MCF 10A (cell line): Measurements from ENCODE around the gene PEBP1. TPM values are rescaled to one million over a fixed set of nuclear protein-coding genes. Genes with fewer than 3 reads are reported as not detected.

Experiments
- BruUV-seq: library from RNA; stranded (reverse); fragments of 400-500 nt; replicated peaks from 2 replicates; lab custom pipeline; 2021; lab: Mats Ljungman, UMichigan
- CTCF ChIA-PET: fragments of 300-600 bp; sonication (Branson Sonifier 250); formaldehyde crosslinking; extraction: SDS; loops from one replicate; lab custom pipeline; 2021; ENCODE audit warnings: antibody characterized with exemption, inconsistent platforms; lab: Yijun Ruan, JAX
- POLR2A ChIA-PET: fragments of 300-600, 350-650 bp; sonication (Branson Sonifier 250); formaldehyde crosslinking; extraction: SDS; loops from one replicate; lab custom pipeline; 2020; ENCODE audit warnings: antibody characterized with exemption, inconsistent platforms; lab: Yijun Ruan, JAX
- DNase-seq: peaks from one replicate; pipeline ENCODE4 v3.0.0-alpha.2; 2018; ENCODE audit not compliant: unreplicated experiment
- H3K27ac Mint-ChIP-seq: one replicate; pipeline ENCODE4 v1.8.0; 2022; ENCODE audit warnings: mild to moderate bottlenecking, low read depth, mixed read lengths; ENCODE audit not compliant: unreplicated experiment
- H3K27me3 Mint-ChIP-seq: one replicate; pipeline ENCODE4 v1.8.0; 2022; ENCODE audit warnings: mixed read lengths; ENCODE audit not compliant: insufficient read depth, unreplicated experiment
- H3K36me3 Mint-ChIP-seq: one replicate; pipeline ENCODE4 v1.8.0; 2022; ENCODE audit warnings: mild to moderate bottlenecking, moderate library complexity, mixed read lengths; ENCODE audit not compliant: insufficient read depth, unreplicated experiment
- H3K4me1 Mint-ChIP-seq: one replicate; pipeline ENCODE4 v1.8.0; 2022; ENCODE audit warnings: mixed read lengths; ENCODE audit not compliant: insufficient read depth, unreplicated experiment
- H3K4me3 Mint-ChIP-seq: one replicate; pipeline ENCODE4 v1.8.0; 2022; ENCODE audit warnings: mild to moderate bottlenecking, moderate library complexity, mixed read lengths; ENCODE audit not compliant: unreplicated experiment
- H3K9me3 Mint-ChIP-seq: one replicate; pipeline ENCODE4 v1.8.0; 2022; ENCODE audit warnings: mixed read lengths; ENCODE audit not compliant: unreplicated experiment
- intact Hi-C: fragments of 100-400 bp; cut with micrococcal nuclease; formaldehyde crosslinking; loops from 2 replicates; pipeline ENCODE4 v1.14.1; 2022
- total RNA-seq: library from RNA; stranded (reverse); gene quantifications from 2 replicates; pipeline ENCODE4 v1.2.3, GENCODE V29; 2022
- TF ChIP-seq, protein P1 (sequence below): fragments of 200-600 bp; IDR thresholded peaks from one replicate; pipeline ENCODE4 v1.8.0; 2022; ENCODE audit warnings: antibody characterized with exemption, mild to moderate bottlenecking; ENCODE audit not compliant: unreplicated experiment

PEBP1 gene
- total RNA-seq, 1 experiment from 2014 or later = 117 TPM

DNA sequence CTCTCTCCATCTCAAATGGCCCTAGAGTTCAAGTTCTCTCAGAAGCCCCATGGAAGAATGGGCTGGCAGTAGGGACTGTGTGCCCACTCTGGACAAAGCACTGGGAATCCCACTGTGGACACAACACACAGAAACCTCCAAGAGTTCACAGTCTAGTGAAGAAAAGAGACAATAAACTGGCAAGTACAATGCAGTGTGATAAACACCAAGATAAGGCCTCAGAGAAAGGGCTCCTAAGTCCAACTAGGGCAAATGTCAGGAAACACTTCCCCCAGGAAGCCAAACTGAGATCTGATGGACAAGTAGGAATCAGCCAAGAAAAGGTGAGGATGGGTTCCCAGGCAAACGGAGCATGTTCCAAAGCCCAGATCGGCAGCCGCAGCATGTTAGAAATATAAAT is 37.5 kb upstream of the PEBP1 start:
- no peak for DNase-seq
- H3K36me3 Mint-ChIP-seq = peaks cover 11% of the 10 kb centered on the region
- no peaks in the 10 kb centered on the region for H3K9me3 Mint-ChIP-seq
- TF ChIP-seq, protein P1, sequence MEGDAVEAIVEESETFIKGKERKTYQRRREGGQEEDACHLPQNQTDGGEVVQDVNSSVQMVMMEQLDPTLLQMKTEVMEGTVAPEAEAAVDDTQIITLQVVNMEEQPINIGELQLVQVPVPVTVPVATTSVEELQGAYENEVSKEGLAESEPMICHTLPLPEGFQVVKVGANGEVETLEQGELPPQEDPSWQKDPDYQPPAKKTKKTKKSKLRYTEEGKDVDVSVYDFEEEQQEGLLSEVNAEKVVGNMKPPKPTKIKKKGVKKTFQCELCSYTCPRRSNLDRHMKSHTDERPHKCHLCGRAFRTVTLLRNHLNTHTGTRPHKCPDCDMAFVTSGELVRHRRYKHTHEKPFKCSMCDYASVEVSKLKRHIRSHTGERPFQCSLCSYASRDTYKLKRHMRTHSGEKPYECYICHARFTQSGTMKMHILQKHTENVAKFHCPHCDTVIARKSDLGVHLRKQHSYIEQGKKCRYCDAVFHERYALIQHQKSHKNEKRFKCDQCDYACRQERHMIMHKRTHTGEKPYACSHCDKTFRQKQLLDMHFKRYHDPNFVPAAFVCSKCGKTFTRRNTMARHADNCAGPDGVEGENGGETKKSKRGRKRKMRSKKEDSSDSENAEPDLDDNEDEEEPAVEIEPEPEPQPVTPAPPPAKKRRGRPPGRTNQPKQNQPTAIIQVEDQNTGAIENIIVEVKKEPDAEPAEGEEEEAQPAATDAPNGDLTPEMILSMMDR = no peak
- no peaks in the 10 kb centered on the region for H3K27me3 Mint-ChIP-seq
- POLR2A ChIA-PET = no interaction called here
- intact Hi-C loops = no loop called here
- CTCF ChIA-PET = no interaction called here
- BruUV-seq = no TSS peak
- H3K4me1 Mint-ChIP-seq = peaks cover 12% of the 10 kb centered on the region
- no peak overlapping the region for H3K27ac Mint-ChIP-seq
- no peak overlapping the region for H3K4me3 Mint-ChIP-seq

DNA sequence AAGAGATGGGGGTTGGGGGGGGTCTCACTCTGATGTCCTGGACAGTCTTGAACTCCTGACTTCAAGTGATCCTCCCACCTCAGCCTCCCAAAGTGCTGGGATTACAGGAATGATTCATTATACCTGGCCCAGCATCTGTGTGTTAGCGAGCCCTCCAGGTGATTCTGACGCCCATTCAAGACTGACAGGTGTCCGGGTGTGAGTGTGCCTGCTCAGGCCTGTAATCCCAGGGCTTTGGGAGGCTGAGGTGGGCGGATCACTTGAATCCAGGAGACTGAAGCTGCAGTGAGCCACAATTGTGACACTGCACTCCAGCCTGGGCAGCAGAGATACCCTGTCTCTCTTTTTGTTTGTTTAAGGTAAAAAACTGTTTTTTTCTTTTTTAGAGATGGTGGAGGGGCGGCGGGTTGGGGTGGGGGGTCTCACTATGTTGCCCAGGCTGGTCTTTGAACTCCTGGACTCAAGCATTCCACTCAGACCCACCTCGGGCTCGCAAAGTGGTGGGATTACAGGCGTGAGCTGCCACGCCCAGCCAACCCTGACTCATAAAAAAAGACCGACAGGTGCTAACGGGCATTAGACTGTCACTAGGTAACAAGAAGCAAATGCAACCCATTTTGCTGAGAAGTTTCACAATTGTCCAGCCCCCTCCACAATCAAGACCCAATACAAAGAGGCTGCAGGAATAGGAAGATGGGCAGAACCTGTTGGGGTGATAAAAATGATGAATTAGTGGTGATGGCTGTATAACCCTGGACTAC is 36.8 kb upstream of the PEBP1 start:
- Mint-ChIP-seq H3K4me1 (peaks cover 12% of the 10 kb centered on the region), H3K27me3 (no peaks in the 10 kb centered on the region), H3K36me3 (peaks cover 11% of the 10 kb centered on the region), H3K9me3 (no peaks in the 10 kb centered on the region), H3K27ac (no peak overlapping the region), H3K4me3 (no peak overlapping the region)
- TF ChIP-seq, protein P1 = no peak
- peak; percentile 23 for DNase-seq
- POLR2A ChIA-PET = no interaction called here
- CTCF ChIA-PET = interaction anchor here (0.8 kb wide), 1 partner anchor 20 kb away, joined by 3 read pairs; no protein-coding TSS in a partner anchor
- intact Hi-C loops = no loop called here
- no TSS peak for BruUV-seq

- DNase-seq = no peak
- Mint-ChIP-seq H3K4me1 (peaks cover 12% of the 10 kb centered on the region), H3K27me3 (no peaks in the 10 kb centered on the region), H3K36me3 (peaks cover 6% of the 10 kb centered on the region), H3K27ac (no peak overlapping the region), H3K9me3 (no peaks in the 10 kb centered on the region), H3K4me3 (no peak overlapping the region)
- TF ChIP-seq, protein P1 = no peak
- ChIA-PET CTCF (interaction anchor here (0.5 to 1.5 kb wide), 7 partner anchors 46 to 1558 kb away, joined by 3 to 6 read pairs (median 3); partner anchors contain the start of gene SUDS3), POLR2A (interaction anchor here (0.7 to 4.3 kb wide), 5 partner anchors 10 to 85 kb away, joined by 3 to 49 read pairs (median 3); partner anchors contain the start of genes PEBP1, RFC5 and WSB2)
- no TSS peak for BruUV-seq
- intact Hi-C loops = loop anchor here (10.0 kb wide), 1 partner anchor 226 kb away; no protein-coding TSS in a partner anchor
Observed at GRCh38 chr12:118101051-118101450, 34.9 kb upstream of the PEBP1 start.

GRCh38 chr12:118102070-118102469 is 33.9 kb upstream of the PEBP1 start:
- H3K4me1 Mint-ChIP-seq = peaks cover 12% of the 10 kb centered on the region
- CTCF ChIA-PET = interaction anchor here (0.6 to 2.2 kb wide), 9 partner anchors 18 to 1557 kb away, joined by 3 to 6 read pairs (median 4); partner anchors contain the start of gene SUDS3
- TF ChIP-seq, protein P1 = no peak
- H3K27ac Mint-ChIP-seq = no peak overlapping the region
- intact Hi-C loops = loop anchor here (2.0 to 10.0 kb wide), 2 partner anchors 41 to 227 kb away; partner anchors contain the start of gene WSB2
- BruUV-seq = no TSS peak
- H3K36me3 Mint-ChIP-seq = peaks cover 6% of the 10 kb centered on the region
- peak; percentile 79 for DNase-seq
- no peaks in the 10 kb centered on the region for H3K9me3 Mint-ChIP-seq
- peak overlapping the region; percentile 80 for H3K4me3 Mint-ChIP-seq
- POLR2A ChIA-PET = interaction anchor here (0.7 to 4.3 kb wide), 10 partner anchors 11 to 137 kb away, joined by 3 to 49 read pairs (median 4); partner anchors contain the start of genes PEBP1, RFC5 and WSB2
- H3K27me3 Mint-ChIP-seq = no peaks in the 10 kb centered on the region
